Caco-2 (cell line): Measurements from ENCODE around the gene MFSD1. TPM values are rescaled to one million over a fixed set of nuclear protein-coding genes. Genes with fewer than 3 reads are reported as not detected.

Experiments
- BruUV-seq: library from RNA; stranded (reverse); fragments of 400-500 nt; replicated peaks from 2 replicates; lab custom pipeline; 2021; lab: Mats Ljungman, UMichigan
- CTCF ChIA-PET: fragments of 300-600 bp; sonication (Branson Sonifier 250); formaldehyde crosslinking; loops from one replicate; lab custom pipeline; 2022; ENCODE audit warnings: antibody characterized with exemption; lab: Charles Lee
- POLR2A ChIA-PET: fragments of 300-600 bp; sonication (Branson Sonifier 250); formaldehyde crosslinking; loops from one replicate; lab custom pipeline; 2022; ENCODE audit warnings: antibody characterized with exemption; lab: Charles Lee
- DNase-seq, 2 experiments: peaks; one replicate each; pipeline versions ENCODE4 v3.0.0 to v3.0.0-alpha.2; 2020 to 2022
- H3K27me3 ChIP-seq: replicated peaks from 2 replicates; pipeline ENCODE4 v1.6.0; 2011; ENCODE audit warnings: low read length; ENCODE audit not compliant: control insufficient read depth, insufficient read depth
- H3K36me3 ChIP-seq: 2 replicates; pipeline ENCODE4 v1.5.1; 2011; ENCODE audit warnings: low read length; ENCODE audit not compliant: control insufficient read depth, insufficient read depth
- H3K4me1 ChIP-seq: fragments of 250-450 bp; sonication (Bioruptor Pico); 2 replicates; pipeline ENCODE4 v1.5.1; 2020; ENCODE audit warnings: mild to moderate bottlenecking
- H3K4me3 ChIP-seq: 2 replicates; pipeline ENCODE4 v1.5.1; 2011; ENCODE audit warnings: low read depth, mild to moderate bottlenecking, control low read depth, low read length
- H3K9me3 ChIP-seq: fragments of 250-450 bp; sonication (Bioruptor Pico); 2 replicates; pipeline ENCODE4 v1.5.1; 2020; ENCODE audit warnings: mild to moderate bottlenecking, moderate library complexity
- H3K27ac Mint-ChIP-seq: one replicate; pipeline ENCODE4 v1.8.0; 2022; ENCODE audit warnings: mixed read lengths; ENCODE audit not compliant: unreplicated experiment
- H3K27me3 Mint-ChIP-seq: one replicate; pipeline ENCODE4 v1.8.0; 2022; ENCODE audit warnings: mixed read lengths; ENCODE audit not compliant: insufficient read depth, unreplicated experiment
- H3K36me3 Mint-ChIP-seq: one replicate; pipeline ENCODE4 v1.8.0; 2022; ENCODE audit warnings: mild to moderate bottlenecking, mixed read lengths; ENCODE audit not compliant: insufficient read depth, unreplicated experiment
- H3K4me1 Mint-ChIP-seq: one replicate; pipeline ENCODE4 v1.8.0; 2022; ENCODE audit warnings: low read depth, mixed read lengths; ENCODE audit not compliant: unreplicated experiment
- H3K4me3 Mint-ChIP-seq: one replicate; pipeline ENCODE4 v1.8.0; 2022; ENCODE audit warnings: mild to moderate bottlenecking, moderate library complexity, mixed read lengths; ENCODE audit not compliant: unreplicated experiment
- H3K9me3 Mint-ChIP-seq: one replicate; pipeline ENCODE4 v1.8.0; 2022; ENCODE audit warnings: mixed read lengths; ENCODE audit not compliant: unreplicated experiment
- intact Hi-C: fragments of 100-400 bp; cut with micrococcal nuclease; formaldehyde crosslinking; loops from one replicate; pipeline ENCODE4 v1.10.0; 2022; ENCODE audit not compliant: unreplicated experiment
- total RNA-seq: library from RNA; stranded (reverse); gene quantifications from 2 replicates; pipeline ENCODE4 v1.2.3, GENCODE V29; 2022
- TF ChIP-seq, protein P1 (sequence below), 2 experiments: fragments of 200-600 bp in 1 of 2; IDR thresholded peaks; 1 replicate in 1 of 2; 2 replicates in 1 of 2; pipeline versions ENCODE4 v1.5.1 to v1.8.0; 2011 to 2022; ENCODE audit warnings: antibody characterized with exemption in 1 of 2, control low read depth in 1 of 2, inconsistent platforms in 1 of 2, low read depth in 1 of 2, low read length in 1 of 2, mild to moderate bottlenecking in 1 of 2, moderate library complexity in 1 of 2; ENCODE audit not compliant: insufficient read depth in 1 of 2, severe bottlenecking in 1 of 2, unreplicated experiment in 1 of 2

MFSD1 gene
- total RNA-seq, 1 experiment from 2014 or later: 16.9 TPM

DNA sequence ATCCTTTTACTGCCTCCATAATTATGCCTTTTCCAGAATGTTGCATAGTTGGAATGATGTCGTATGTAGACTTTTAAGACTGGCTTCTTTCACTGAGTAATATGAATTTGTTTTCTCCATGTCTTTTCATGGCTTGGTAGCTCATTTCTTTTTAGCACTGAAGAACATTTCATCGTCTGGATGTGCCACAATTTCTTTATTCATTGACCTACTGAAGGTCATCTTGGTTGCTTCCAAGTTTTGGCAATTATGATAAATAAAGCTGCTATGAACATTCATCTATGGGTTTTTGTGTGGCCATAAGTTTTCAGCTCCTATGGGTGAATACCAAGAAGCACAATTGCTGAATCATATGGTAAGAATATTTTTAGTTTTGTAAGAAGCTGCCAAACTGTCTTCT is 46.4 kb upstream of the MFSD1 start:
- no peaks in the 10 kb centered on the region for H3K27me3 Mint-ChIP-seq
- CTCF ChIA-PET: no interaction called here
- H3K36me3 Mint-ChIP-seq: no peaks in the 10 kb centered on the region
- POLR2A ChIA-PET: no interaction called here
- no peaks in the 10 kb centered on the region for H3K27me3 ChIP-seq
- H3K4me1 Mint-ChIP-seq: no peaks in the 10 kb centered on the region
- H3K9me3 ChIP-seq: no peaks in the 10 kb centered on the region
- BruUV-seq: no TSS peak
- no peaks in the 10 kb centered on the region for H3K36me3 ChIP-seq
- H3K4me3 ChIP-seq: no peak overlapping the region
- no peak for DNase-seq
- TF ChIP-seq, protein P1, sequence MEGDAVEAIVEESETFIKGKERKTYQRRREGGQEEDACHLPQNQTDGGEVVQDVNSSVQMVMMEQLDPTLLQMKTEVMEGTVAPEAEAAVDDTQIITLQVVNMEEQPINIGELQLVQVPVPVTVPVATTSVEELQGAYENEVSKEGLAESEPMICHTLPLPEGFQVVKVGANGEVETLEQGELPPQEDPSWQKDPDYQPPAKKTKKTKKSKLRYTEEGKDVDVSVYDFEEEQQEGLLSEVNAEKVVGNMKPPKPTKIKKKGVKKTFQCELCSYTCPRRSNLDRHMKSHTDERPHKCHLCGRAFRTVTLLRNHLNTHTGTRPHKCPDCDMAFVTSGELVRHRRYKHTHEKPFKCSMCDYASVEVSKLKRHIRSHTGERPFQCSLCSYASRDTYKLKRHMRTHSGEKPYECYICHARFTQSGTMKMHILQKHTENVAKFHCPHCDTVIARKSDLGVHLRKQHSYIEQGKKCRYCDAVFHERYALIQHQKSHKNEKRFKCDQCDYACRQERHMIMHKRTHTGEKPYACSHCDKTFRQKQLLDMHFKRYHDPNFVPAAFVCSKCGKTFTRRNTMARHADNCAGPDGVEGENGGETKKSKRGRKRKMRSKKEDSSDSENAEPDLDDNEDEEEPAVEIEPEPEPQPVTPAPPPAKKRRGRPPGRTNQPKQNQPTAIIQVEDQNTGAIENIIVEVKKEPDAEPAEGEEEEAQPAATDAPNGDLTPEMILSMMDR (IDR thresholded peaks at IDR 0.05; ENCODE audit: insufficient read depth in 1 of 2, low read depth in 1 of 2, low read length in 1 of 2, severe bottlenecking in 1 of 2, unreplicated experiment in 1 of 2): no peak
- no peak overlapping the region for H3K27ac Mint-ChIP-seq
- intact Hi-C loops: no loop called here
- H3K4me1 ChIP-seq: 0 out of 2 replicates have a peak, but pooled peaks cover 4% of the 10 kb centered on the region
- no peaks in the 10 kb centered on the region for H3K9me3 Mint-ChIP-seq
- no peak overlapping the region for H3K4me3 Mint-ChIP-seq

DNA sequence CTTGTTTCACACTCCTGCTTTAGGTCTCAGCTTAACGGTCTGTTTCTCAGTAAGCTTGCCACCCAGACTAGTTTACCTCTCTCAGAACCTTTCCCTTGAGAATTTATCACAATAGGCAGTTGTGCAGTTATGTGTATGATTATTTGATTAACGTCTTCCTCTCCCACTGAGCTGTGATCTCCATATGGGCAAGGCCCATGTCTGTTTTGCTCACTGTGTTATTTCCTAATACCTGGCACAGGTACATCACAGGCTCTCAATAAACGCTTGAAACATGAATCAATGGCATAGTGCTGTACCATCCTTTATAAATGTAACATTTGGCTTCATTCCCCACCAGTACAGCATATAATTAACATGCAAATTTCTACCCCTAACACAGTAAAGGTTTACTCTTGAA is 40.5 kb upstream of the MFSD1 start:
- no peaks in the 10 kb centered on the region for H3K36me3 ChIP-seq
- BruUV-seq: no TSS peak
- no peaks in the 10 kb centered on the region for H3K27me3 ChIP-seq
- ChIA-PET POLR2A (no interaction called here), CTCF (no interaction called here)
- H3K9me3 ChIP-seq: no peaks in the 10 kb centered on the region
- intact Hi-C loops: no loop called here
- TF ChIP-seq, protein P1 (IDR thresholded peaks at IDR 0.05; ENCODE audit: insufficient read depth in 1 of 2, low read depth in 1 of 2, low read length in 1 of 2, severe bottlenecking in 1 of 2, unreplicated experiment in 1 of 2): no peak
- H3K4me3 ChIP-seq: no peak overlapping the region
- H3K27ac Mint-ChIP-seq: no peak overlapping the region
- H3K4me3 Mint-ChIP-seq: no peak overlapping the region
- peaks cover 2% of the 10 kb centered on the region; the same call in 1 of the 2 replicates for H3K4me1 ChIP-seq
- no peaks in the 10 kb centered on the region for H3K36me3 Mint-ChIP-seq
- H3K4me1 Mint-ChIP-seq: peaks cover 3% of the 10 kb centered on the region
- no peak for DNase-seq
- peaks cover 1% of the 10 kb centered on the region for H3K9me3 Mint-ChIP-seq
- no peaks in the 10 kb centered on the region for H3K27me3 Mint-ChIP-seq

DNA sequence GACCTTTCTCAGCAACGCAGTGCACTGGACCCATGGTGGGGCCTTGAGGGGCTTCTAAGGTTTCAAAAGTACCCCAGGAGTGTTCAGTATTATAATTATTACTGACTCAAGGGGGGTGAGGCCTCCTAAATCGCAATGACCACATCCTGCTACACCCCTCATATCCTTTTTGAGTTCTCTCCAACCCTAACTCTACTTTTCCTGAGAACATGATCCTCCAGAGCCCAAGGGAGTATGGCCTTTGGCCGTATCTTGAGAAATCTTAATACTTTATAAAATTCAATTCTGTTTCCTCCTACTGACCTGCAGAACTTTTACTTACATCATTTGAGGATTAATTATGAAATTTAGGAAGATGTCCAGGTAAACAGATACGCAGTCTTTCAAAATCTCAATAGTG is 39.2 kb upstream of the MFSD1 start:
- Mint-ChIP-seq H3K27me3 (no peaks in the 10 kb centered on the region), H3K9me3 (peaks cover 9% of the 10 kb centered on the region), H3K27ac (no peak overlapping the region), H3K36me3 (no peaks in the 10 kb centered on the region), H3K4me1 (peaks cover 12% of the 10 kb centered on the region), H3K4me3 (no peak overlapping the region)
- ChIA-PET POLR2A (no interaction called here), CTCF (no interaction called here)
- TF ChIP-seq, protein P1 (IDR thresholded peaks at IDR 0.05; ENCODE audit: insufficient read depth in 1 of 2, low read depth in 1 of 2, low read length in 1 of 2, severe bottlenecking in 1 of 2, unreplicated experiment in 1 of 2): no peak
- Histone ChIP-seq H3K4me3 (no peak overlapping the region), H3K4me1 (peaks cover 13% of the 10 kb centered on the region), H3K9me3 (no peaks in the 10 kb centered on the region), H3K27me3 (no peaks in the 10 kb centered on the region), H3K36me3 (no peaks in the 10 kb centered on the region)
- intact Hi-C loops: no loop called here
- BruUV-seq: no TSS peak
- no peak for DNase-seq
